DOHH2 (cell line): ENCODE measurements around the gene NOL4L.

Source experiments
- EZH2phosphoT487 ChIP-seq: fragments of 200-600 bp; sonication (generic); IDR thresholded peaks from 2 replicates; pipeline ENCODE4 v1.6.1; 2017; ENCODE audit warnings: borderline replicate concordance, mild to moderate bottlenecking, antibody characterized with exemption, low read length, moderate library complexity, mixed read lengths
- TF ChIP-seq, protein P1 (sequence below): fragments of 200-600 bp; sonication (generic); IDR thresholded peaks from one replicate; pipeline ENCODE4 v1.5.1; 2014; ENCODE audit warnings: antibody characterized with exemption, mild to moderate bottlenecking, low read depth, low read length; ENCODE audit not compliant: poor library complexity, severe bottlenecking

DNA sequence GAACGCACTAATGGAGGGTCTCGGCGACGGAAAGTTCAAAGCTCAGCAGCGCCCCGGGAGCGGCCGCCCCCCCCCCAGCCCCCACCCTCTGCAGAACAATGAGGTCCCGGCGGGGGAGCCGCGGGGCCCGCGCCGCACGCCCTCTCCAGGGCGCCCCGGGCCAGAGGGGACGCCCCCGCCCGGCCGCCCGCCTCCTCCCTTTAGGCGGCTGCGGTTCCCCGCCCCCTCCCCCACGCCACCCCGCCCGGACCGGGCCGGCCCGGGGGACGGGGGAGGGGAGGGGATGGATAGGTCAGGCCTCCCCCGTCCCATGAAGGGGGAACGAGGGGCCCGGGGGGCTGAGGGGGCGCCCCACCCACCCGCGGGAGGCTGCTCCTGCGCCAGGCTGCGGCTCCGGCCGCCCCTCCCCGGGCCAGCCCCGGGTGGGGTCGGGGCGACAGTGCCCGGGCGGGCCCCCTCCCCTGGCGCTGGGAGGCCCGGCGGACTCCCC is 1.5 kb downstream of the NOL4L start:
- TF ChIP-seq, protein P1, sequence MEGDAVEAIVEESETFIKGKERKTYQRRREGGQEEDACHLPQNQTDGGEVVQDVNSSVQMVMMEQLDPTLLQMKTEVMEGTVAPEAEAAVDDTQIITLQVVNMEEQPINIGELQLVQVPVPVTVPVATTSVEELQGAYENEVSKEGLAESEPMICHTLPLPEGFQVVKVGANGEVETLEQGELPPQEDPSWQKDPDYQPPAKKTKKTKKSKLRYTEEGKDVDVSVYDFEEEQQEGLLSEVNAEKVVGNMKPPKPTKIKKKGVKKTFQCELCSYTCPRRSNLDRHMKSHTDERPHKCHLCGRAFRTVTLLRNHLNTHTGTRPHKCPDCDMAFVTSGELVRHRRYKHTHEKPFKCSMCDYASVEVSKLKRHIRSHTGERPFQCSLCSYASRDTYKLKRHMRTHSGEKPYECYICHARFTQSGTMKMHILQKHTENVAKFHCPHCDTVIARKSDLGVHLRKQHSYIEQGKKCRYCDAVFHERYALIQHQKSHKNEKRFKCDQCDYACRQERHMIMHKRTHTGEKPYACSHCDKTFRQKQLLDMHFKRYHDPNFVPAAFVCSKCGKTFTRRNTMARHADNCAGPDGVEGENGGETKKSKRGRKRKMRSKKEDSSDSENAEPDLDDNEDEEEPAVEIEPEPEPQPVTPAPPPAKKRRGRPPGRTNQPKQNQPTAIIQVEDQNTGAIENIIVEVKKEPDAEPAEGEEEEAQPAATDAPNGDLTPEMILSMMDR: no peak
- no peak for TF ChIP-seq EZH2phosphoT487
